Measurements from ENCODE around the gene AOX1.

AOX1 gene

GRCh38 chr2:200591308-200591707 lies 5.5 kb downstream of the AOX1 start:
- no peak for TF ChIP-seq CTCF (conservative IDR thresholded peaks at IDR 0.05)
- no peak for TF ChIP-seq ZFX (IDR thresholded peaks at IDR 0.05)
- no peak overlapping the region for H3K27ac ChIP-seq

- no peak overlapping the region for H3K27ac ChIP-seq
- no peak for TF ChIP-seq CTCF (conservative IDR thresholded peaks at IDR 0.05)
- TF ChIP-seq ZFX (IDR thresholded peaks at IDR 0.05), result no peak
Measured at GRCh38 chr2:200592406-200593075, 6.7 kb downstream of the AOX1 start.

- no peak overlapping the region for H3K27ac ChIP-seq
- TF ChIP-seq ZFX (IDR thresholded peaks at IDR 0.05) (no peak), CTCF (conservative IDR thresholded peaks at IDR 0.05) (no peak)
Measured at GRCh38 chr2:200593905-200594304, 8.1 kb downstream of the AOX1 start.

- TF ChIP-seq CTCF (conservative IDR thresholded peaks at IDR 0.05), result no peak
- no peak for TF ChIP-seq ZFX (IDR thresholded peaks at IDR 0.05)
- H3K27ac ChIP-seq, result no peak overlapping the region
Measured at GRCh38 chr2:200595913-200596312, 10.1 kb downstream of the AOX1 start.

GRCh38 chr2:200596774-200597570 lies 11.2 kb downstream of the AOX1 start:
- no peak for TF ChIP-seq CTCF (conservative IDR thresholded peaks at IDR 0.05)
- no peak for TF ChIP-seq ZFX (IDR thresholded peaks at IDR 0.05)
- H3K27ac ChIP-seq, result no peak overlapping the region

GRCh38 chr2:200599206-200599605 lies 13.4 kb downstream of the AOX1 start:
- no peak overlapping the region for H3K27ac ChIP-seq
- TF ChIP-seq CTCF (conservative IDR thresholded peaks at IDR 0.05), result no peak
- no peak for TF ChIP-seq ZFX (IDR thresholded peaks at IDR 0.05)

GRCh38 chr2:200600549-200601225 lies 14.9 kb downstream of the AOX1 start:
- TF ChIP-seq CTCF (conservative IDR thresholded peaks at IDR 0.05) (no peak), ZFX (IDR thresholded peaks at IDR 0.05) (no peak)
- H3K27ac ChIP-seq, result no peak overlapping the region; the same call in 1 of the 2 replicates
